Parathyroid adenoma (tissue), 2 donors: Measurements from ENCODE around the gene EIF3C.
"Not testable (repeated sequence)": the region's sequence is repeated elsewhere in the genome, so short reads cannot be mapped to it uniquely, and the experiment has no call there.

ENCODE experiments used
- H2AFZ ChIP-seq: fragments of 300-600 bp; sonication (generic); one replicate; pipeline ENCODE4 v1.7.0; 2017; ENCODE audit warnings: antibody characterized with exemption, mild to moderate bottlenecking
- H3K27ac ChIP-seq: fragments of 300-600 bp; sonication (generic); one replicate; pipeline ENCODE4 v1.7.0; 2017
- H3K27me3 ChIP-seq: fragments of 300-600 bp; sonication (generic); one replicate; pipeline ENCODE4 v1.7.0; 2017; ENCODE audit warnings: low read length; ENCODE audit not compliant: control insufficient read depth, insufficient read depth
- H3K36me3 ChIP-seq: fragments of 300-600 bp; sonication (generic); one replicate; pipeline ENCODE4 v1.7.0; 2017; ENCODE audit warnings: low read length; ENCODE audit not compliant: control insufficient read depth, insufficient read depth
- H3K4me1 ChIP-seq: fragments of 300-600 bp; sonication (generic); one replicate; pipeline ENCODE4 v1.7.0; 2017; ENCODE audit warnings: control low read depth
- H3K4me2 ChIP-seq: fragments of 300-600 bp; sonication (generic); one replicate; pipeline ENCODE4 v1.7.0; 2017; ENCODE audit warnings: low read length
- H3K4me3 ChIP-seq: fragments of 300-600 bp; sonication (generic); one replicate; pipeline ENCODE4 v1.7.0; 2017; ENCODE audit warnings: low read depth, low read length
- H3K79me2 ChIP-seq: fragments of 300-600 bp; sonication (generic); one replicate; pipeline ENCODE4 v1.7.0; 2017; ENCODE audit warnings: control low read depth
- H3K9ac ChIP-seq: fragments of 300-600 bp; sonication (generic); one replicate; pipeline ENCODE4 v1.7.0; 2017; ENCODE audit warnings: mild to moderate bottlenecking
- H3K9me3 ChIP-seq: fragments of 300-600 bp; sonication (generic); one replicate; pipeline ENCODE4 v1.7.0; 2017; ENCODE audit warnings: low read length; ENCODE audit not compliant: control insufficient read depth
- donor health status: primary hyperparathyroidism.

EIF3C gene

GRCh38 chr16:28704246-28704645 lies 7.0 kb upstream of the EIF3C start:
- not testable (repeated sequence) for H3K4me2 ChIP-seq, H3K36me3 ChIP-seq, H3K27me3 ChIP-seq, H3K27ac ChIP-seq, H3K4me3 ChIP-seq, H3K79me2 ChIP-seq, H2AFZ ChIP-seq, H3K4me1 ChIP-seq, H3K9me3 ChIP-seq, H3K9ac ChIP-seq

GRCh38 chr16:28722852-28723650 lies 11.8 kb downstream of the EIF3C start:
- H3K4me3 ChIP-seq, H3K9ac ChIP-seq, H3K4me2 ChIP-seq, H3K36me3 ChIP-seq, H3K27me3 ChIP-seq, H2AFZ ChIP-seq, H3K27ac ChIP-seq, H3K79me2 ChIP-seq, H3K4me1 ChIP-seq, H3K9me3 ChIP-seq: not testable (repeated sequence)

- not testable (repeated sequence) for H3K9me3 ChIP-seq, H3K4me2 ChIP-seq, H3K27me3 ChIP-seq
Measured at GRCh38 chr16:28731253-28731652, 20.0 kb downstream of the EIF3C start.

GRCh38 chr16:28732455-28733124 lies 21.3 kb downstream of the EIF3C start:
- not testable (repeated sequence) for H3K9me3 ChIP-seq, H3K9ac ChIP-seq, H3K4me1 ChIP-seq, H3K4me2 ChIP-seq, H3K79me2 ChIP-seq, H2AFZ ChIP-seq, H3K27me3 ChIP-seq, H3K4me3 ChIP-seq, H3K27ac ChIP-seq, H3K36me3 ChIP-seq

More at GRCh38 chr16:28731253-28731652, 20.0 kb downstream of the EIF3C start:
- not testable (repeated sequence) for H3K9ac ChIP-seq, H3K4me1 ChIP-seq, H3K27ac ChIP-seq, H2AFZ ChIP-seq, H3K4me3 ChIP-seq, H3K36me3 ChIP-seq, H3K79me2 ChIP-seq

- not testable (repeated sequence) for H3K27ac ChIP-seq, H3K4me1 ChIP-seq, H3K36me3 ChIP-seq, H3K9ac ChIP-seq, H3K27me3 ChIP-seq, H3K9me3 ChIP-seq, H2AFZ ChIP-seq, H3K4me2 ChIP-seq, H3K79me2 ChIP-seq, H3K4me3 ChIP-seq
Measured at GRCh38 chr16:28739787-28740186, 28.5 kb downstream of the EIF3C start.

GRCh38 chr16:28740631-28741030 lies 29.4 kb downstream of the EIF3C start:
- H2AFZ ChIP-seq, H3K9me3 ChIP-seq, H3K36me3 ChIP-seq, H3K4me3 ChIP-seq, H3K9ac ChIP-seq, H3K79me2 ChIP-seq, H3K27me3 ChIP-seq, H3K4me2 ChIP-seq, H3K27ac ChIP-seq, H3K4me1 ChIP-seq: not testable (repeated sequence)

GRCh38 chr16:28741295-28741694 lies 30.0 kb downstream of the EIF3C start:
- not testable (repeated sequence) for H3K4me1 ChIP-seq, H3K9me3 ChIP-seq, H3K79me2 ChIP-seq, H3K27ac ChIP-seq, H3K27me3 ChIP-seq, H3K4me2 ChIP-seq, H3K9ac ChIP-seq, H3K4me3 ChIP-seq, H3K36me3 ChIP-seq, H2AFZ ChIP-seq

GRCh38 chr16:28746618-28747350 lies 35.5 kb downstream of the EIF3C start:
- not testable (repeated sequence) for H3K4me1 ChIP-seq, H3K27me3 ChIP-seq, H3K9ac ChIP-seq, H3K9me3 ChIP-seq, H3K27ac ChIP-seq, H3K4me3 ChIP-seq, H3K79me2 ChIP-seq, H2AFZ ChIP-seq, H3K4me2 ChIP-seq, H3K36me3 ChIP-seq

- H3K4me1 ChIP-seq, H3K36me3 ChIP-seq, H3K9ac ChIP-seq, H2AFZ ChIP-seq, H3K27me3 ChIP-seq, H3K9me3 ChIP-seq, H3K4me3 ChIP-seq, H3K4me2 ChIP-seq, H3K27ac ChIP-seq, H3K79me2 ChIP-seq: not testable (repeated sequence)
Measured at GRCh38 chr16:28749997-28750465, 38.8 kb downstream of the EIF3C start.

GRCh38 chr16:28750469-28751067 lies 39.3 kb downstream of the EIF3C start:
- not testable (repeated sequence) for H3K4me3 ChIP-seq, H3K4me2 ChIP-seq, H3K27me3 ChIP-seq, H3K4me1 ChIP-seq, H3K27ac ChIP-seq, H3K9me3 ChIP-seq, H3K79me2 ChIP-seq, H2AFZ ChIP-seq, H3K36me3 ChIP-seq, H3K9ac ChIP-seq
